Ovary (tissue), 3 donors: Measurements from ENCODE around the gene ZCCHC2.

Experiments
- CTCF ChIP-seq, 3 donors: fragments of 450-650 bp in 2 of 3; fragments of 200-600 bp in 1 of 3; IDR thresholded peaks; one replicate each; pipeline versions ENCODE4 v1.5.1 to v1.8.0; 2016 to 2022; ENCODE audit warnings: antibody characterized with exemption in 3 of 3, mild to moderate bottlenecking in 1 of 3
- EP300 ChIP-seq: sonication (generic); formaldehyde crosslinking; IDR thresholded peaks from one replicate; pipeline ENCODE4 v1.6.1; 2017; ENCODE audit warnings: antibody characterized with exemption
- POLR2A ChIP-seq: fragments of 450-650 bp; IDR thresholded peaks from one replicate; pipeline ENCODE4 v1.6.1; 2017; ENCODE audit warnings: antibody characterized with exemption, mild to moderate bottlenecking, moderate library complexity
- donor health status: DM: no; HTN: no; CAD: no.

GRCh38 chr18:62550746-62551145 lies 27.9 kb downstream of the ZCCHC2 start:
- TF ChIP-seq CTCF (IDR thresholded peaks at IDR 0.05), result no peak
- no peak for TF ChIP-seq POLR2A
- TF ChIP-seq EP300, result no peak
